Measurements from ENCODE around the gene CTRL.

CTRL gene

GRCh38 chr16:67962135-67962534, 30.5 kb upstream of the CTRL start:
- DNase-seq = no peak

- no peak for DNase-seq
Observed at GRCh38 chr16:67961551-67961957, 29.9 kb upstream of the CTRL start.

GRCh38 chr16:67959536-67960329, 28.1 kb upstream of the CTRL start:
- no peak for DNase-seq

GRCh38 chr16:67957622-67958021, 26.0 kb upstream of the CTRL start:
- DNase-seq = no peak

- no peak for DNase-seq
Observed at GRCh38 chr16:67954421-67955196, 22.9 kb upstream of the CTRL start.

- no peak for DNase-seq
Observed at GRCh38 chr16:67953641-67954375, 22.1 kb upstream of the CTRL start.

- no peak for DNase-seq
Observed at GRCh38 chr16:67951485-67951884, 19.8 kb upstream of the CTRL start.

- no peak for DNase-seq
Observed at GRCh38 chr16:67950335-67950843, 18.7 kb upstream of the CTRL start.

GRCh38 chr16:67949645-67950044, 18.0 kb upstream of the CTRL start:
- DNase-seq = no peak

GRCh38 chr16:67948015-67948414, 16.4 kb upstream of the CTRL start:
- no peak for DNase-seq

- DNase-seq = no peak
Observed at GRCh38 chr16:67946966-67947558, 15.4 kb upstream of the CTRL start.

GRCh38 chr16:67946128-67946569, 14.5 kb upstream of the CTRL start:
- no peak for DNase-seq

GRCh38 chr16:67945392-67945933, 13.8 kb upstream of the CTRL start:
- DNase-seq = no peak

- DNase-seq = no peak
Observed at GRCh38 chr16:67944690-67945391, 13.2 kb upstream of the CTRL start.

GRCh38 chr16:67943619-67944504, 12.2 kb upstream of the CTRL start, which contains the start of gene LCAT:
LCAT (minus strand) TSS chr16:67944120; CDS start chr16:67944101, 19 bp downstream.
- DNase-seq = no peak

- no peak for DNase-seq
Observed at GRCh38 chr16:67943256-67943618, 11.6 kb upstream of the CTRL start.

GRCh38 chr16:67942510-67943255, 11.0 kb upstream of the CTRL start:
- DNase-seq = no peak

- peak; percentile 17 to 40 for DNase-seq
Observed at GRCh38 chr16:67942200-67942509, 10.5 kb upstream of the CTRL start.

- DNase-seq = no peak
Observed at GRCh38 chr16:67941469-67942199, 10.0 kb upstream of the CTRL start.

All from inflammatory macrophage (primary cell).